Mesenchymal stem cell (in vitro differentiated cells and primary cell): ENCODE data around the gene MAST2.

Source experiments
- DNase-seq: peaks from one replicate; pipeline ENCODE4 v3.0.0-alpha.2; 2013
- H2AFZ ChIP-seq: one replicate; pipeline ENCODE4 v1.6.1; 2013; ENCODE audit warnings: low read depth, mild to moderate bottlenecking, control low read depth, inconsistent platforms, low read length, moderate library complexity
- H2AK5ac ChIP-seq: 2 replicates; pipeline ENCODE4 v1.6.1; 2013; ENCODE audit warnings: low read length, moderate library complexity, mild to moderate bottlenecking, inconsistent platforms; ENCODE audit not compliant: severe bottlenecking
- H2BK120ac ChIP-seq: one replicate; pipeline ENCODE4 v1.6.1; 2013; ENCODE audit warnings: low read depth, mild to moderate bottlenecking, inconsistent platforms, low read length, moderate library complexity
- H2BK12ac ChIP-seq, 2 experiments: one replicate each; pipeline ENCODE4 v1.6.1; 2013; ENCODE audit warnings: inconsistent platforms in 2 of 2, low read length in 2 of 2, mild to moderate bottlenecking in 2 of 2, moderate library complexity in 2 of 2, control low read depth in 1 of 2
- H2BK15ac ChIP-seq: one replicate; pipeline ENCODE4 v1.6.1; 2013; ENCODE audit warnings: mild to moderate bottlenecking, low read depth, inconsistent platforms; ENCODE audit not compliant: poor library complexity, severe bottlenecking
- H2BK5ac ChIP-seq: 2 replicates; pipeline ENCODE4 v1.6.1; 2013; ENCODE audit warnings: low read depth, mild to moderate bottlenecking, low read length, control low read depth, inconsistent platforms; ENCODE audit not compliant: poor library complexity, severe bottlenecking
- H3K14ac ChIP-seq, 2 experiments: one replicate each; pipeline ENCODE4 v1.6.1; 2013; ENCODE audit warnings: inconsistent platforms in 2 of 2, low read length in 2 of 2, control low read depth in 1 of 2, mild to moderate bottlenecking in 1 of 2, moderate library complexity in 1 of 2
- H3K18ac ChIP-seq, 2 experiments: one replicate each; pipeline ENCODE4 v1.6.1; 2013; ENCODE audit warnings: inconsistent platforms in 2 of 2, low read length in 2 of 2, control low read depth in 1 of 2, low read depth in 1 of 2, mild to moderate bottlenecking in 1 of 2
- H3K23ac ChIP-seq, 2 experiments: one replicate each; pipeline ENCODE4 v1.6.1; 2013; ENCODE audit warnings: inconsistent platforms in 2 of 2, low read length in 2 of 2, mild to moderate bottlenecking in 2 of 2, moderate library complexity in 2 of 2, control low read depth in 1 of 2
- H3K27ac ChIP-seq: 2 replicates; pipeline ENCODE4 v1.5.1; 2013; ENCODE audit warnings: mild to moderate bottlenecking, moderate library complexity, low read length, control low read depth, inconsistent platforms; ENCODE audit not compliant: poor library complexity, severe bottlenecking
- H3K27me3 ChIP-seq, 2 experiments: 2 replicates each; pipeline versions ENCODE4 v1.6.1 to v1.7.0; 2013; ENCODE audit warnings: low read length in 2 of 2, mild to moderate bottlenecking in 2 of 2, moderate library complexity in 2 of 2, control low read depth in 1 of 2, inconsistent platforms in 1 of 2; ENCODE audit not compliant: control insufficient read depth in 1 of 2, insufficient read depth in 1 of 2
- H3K36me3 ChIP-seq, 2 experiments: 2 replicates each; pipeline versions ENCODE4 v1.6.1 to v1.7.0; 2013; ENCODE audit warnings: low read length in 2 of 2, control low read depth in 1 of 2, inconsistent platforms in 1 of 2, low read depth in 1 of 2, mild to moderate bottlenecking in 1 of 2; ENCODE audit not compliant: insufficient read depth in 2 of 2, control insufficient read depth in 1 of 2
- H3K4ac ChIP-seq, 2 experiments: one replicate each; pipeline ENCODE4 v1.6.1; 2013; ENCODE audit warnings: inconsistent platforms in 2 of 2, low read length in 2 of 2, mild to moderate bottlenecking in 2 of 2, moderate library complexity in 2 of 2, control low read depth in 1 of 2, low read depth in 1 of 2
- H3K4me1 ChIP-seq: 2 replicates; pipeline ENCODE4 v1.6.1; 2013; ENCODE audit warnings: low read depth, low read length, control low read depth; ENCODE audit not compliant: control insufficient read depth, insufficient read depth
- H3K4me2 ChIP-seq: 2 replicates; pipeline ENCODE4 v1.6.1; 2013; ENCODE audit warnings: low read length, mild to moderate bottlenecking, inconsistent platforms; ENCODE audit not compliant: poor library complexity, severe bottlenecking
- H3K4me3 ChIP-seq, 2 experiments: 2 replicates each; pipeline versions ENCODE4 v1.5.1 to v1.7.0; 2013; ENCODE audit warnings: low read length in 2 of 2, mild to moderate bottlenecking in 2 of 2, control low read depth in 1 of 2, low read depth in 1 of 2; ENCODE audit not compliant: insufficient read depth in 1 of 2
- H3K79me1 ChIP-seq: replicated peaks from 2 replicates; pipeline ENCODE4 v1.6.1; 2013; ENCODE audit warnings: mild to moderate bottlenecking, control low read depth, low read length, inconsistent platforms; ENCODE audit not compliant: poor library complexity, severe bottlenecking
- H3K9ac ChIP-seq: 2 replicates; pipeline ENCODE4 v1.7.0; 2013; ENCODE audit warnings: mild to moderate bottlenecking, low read length, moderate library complexity
- H3K9me3 ChIP-seq: 2 replicates; pipeline ENCODE4 v1.7.0; 2013; ENCODE audit warnings: mild to moderate bottlenecking, low read length; ENCODE audit not compliant: control insufficient read depth
- H4K8ac ChIP-seq: one replicate; pipeline ENCODE4 v1.6.1; 2013; ENCODE audit warnings: inconsistent platforms, mild to moderate bottlenecking, low read length, moderate library complexity
- H4K91ac ChIP-seq: one replicate; pipeline ENCODE4 v1.6.1; 2013; ENCODE audit warnings: mild to moderate bottlenecking, low read length, inconsistent platforms
- WGBS: methylation state at CpG from one replicate; pipeline ENCODE4 v1.1.7; 2013; ENCODE audit warnings: mixed read lengths; 5-methylcytosine and 5-hydroxymethylcytosine counted together

The MAST2 gene

DNA sequence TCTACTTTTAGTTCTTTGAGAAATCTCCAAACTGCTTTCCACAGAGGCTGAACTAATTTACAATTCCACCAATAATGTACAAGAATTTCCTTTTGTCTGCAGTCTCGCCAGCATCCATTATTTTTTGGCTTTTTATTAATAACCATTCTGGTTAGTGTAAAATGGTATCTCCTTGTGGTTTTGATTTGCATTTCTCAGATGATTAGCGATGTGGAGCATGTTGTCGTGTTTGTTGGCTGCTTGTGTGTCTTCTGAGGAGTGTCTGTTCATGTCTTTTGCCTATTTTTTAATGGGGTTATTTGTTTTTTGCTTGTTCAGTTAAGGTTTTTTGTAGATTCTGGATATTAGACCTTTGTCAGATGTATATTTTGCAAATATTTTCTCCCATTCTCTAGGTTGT, 131.5 kb downstream of the MAST2 start:
- Histone ChIP-seq H3K79me1 (peaks cover 32% of the 10 kb centered on the region), H2BK5ac (no peak overlapping the region), H3K14ac (no peak overlapping the region), H2AK5ac (no peak overlapping the region), H3K27me3 (no peaks in the 10 kb centered on the region), H3K18ac (no peak overlapping the region), H2BK120ac (no peak overlapping the region), H3K27ac (no peak overlapping the region), H3K4ac (no peak overlapping the region), H3K9me3 (no peaks in the 10 kb centered on the region), H3K9ac (no peak overlapping the region), H3K36me3 (no peaks in the 10 kb centered on the region), H3K4me2 (no peak overlapping the region), H4K8ac (no peak overlapping the region), H3K4me1 (peaks cover under 1% of the 10 kb centered on the region), H2BK15ac (no peak overlapping the region), H2AFZ (no peak overlapping the region), H3K23ac (no peak overlapping the region), H4K91ac (no peak overlapping the region), H2BK12ac (no peak overlapping the region), H3K4me3 (no peak overlapping the region)
- 95% methylated on average over 3 of the region's 3 CpGs for WGBS
- DNase-seq, result no peak

GRCh38 chr1:45938029-45938428, 134.6 kb downstream of the MAST2 start:
- Histone ChIP-seq H2BK5ac (no peak overlapping the region), H2BK120ac (no peak overlapping the region), H3K4me1 (no peaks in the 10 kb centered on the region), H4K8ac (no peak overlapping the region), H3K4me2 (no peak overlapping the region), H2BK12ac (no peak overlapping the region), H3K23ac (no peak overlapping the region), H2BK15ac (no peak overlapping the region), H3K27me3 (no peaks in the 10 kb centered on the region), H2AFZ (no peak overlapping the region), H3K18ac (no peak overlapping the region), H3K36me3 (no peaks in the 10 kb centered on the region), H3K9ac (no peak overlapping the region), H3K79me1 (peaks cover 29% of the 10 kb centered on the region), H3K4me3 (no peak overlapping the region), H3K27ac (no peak overlapping the region), H3K9me3 (no peaks in the 10 kb centered on the region), H4K91ac (no peak overlapping the region), H2AK5ac (no peak overlapping the region), H3K4ac (no peak overlapping the region), H3K14ac (no peak overlapping the region)
- DNase-seq, result no peak

GRCh38 chr1:45942411-45942810, 139.0 kb downstream of the MAST2 start:
- Histone ChIP-seq H3K36me3 (no peaks in the 10 kb centered on the region), H3K4me1 (peaks cover 3% of the 10 kb centered on the region), H2BK12ac (no peak overlapping the region), H3K79me1 (peaks cover 20% of the 10 kb centered on the region), H3K27me3 (no peaks in the 10 kb centered on the region), H2BK120ac (no peak overlapping the region), H3K18ac (no peak overlapping the region), H3K9me3 (no peaks in the 10 kb centered on the region), H3K4me3 (no peak overlapping the region), H2BK15ac (no peak overlapping the region), H4K8ac (no peak overlapping the region), H3K9ac (no peak overlapping the region), H2AFZ (no peak overlapping the region), H2AK5ac (no peak overlapping the region), H4K91ac (no peak overlapping the region), H3K4me2 (no peak overlapping the region), H3K14ac (no peak overlapping the region), H3K4ac (no peak overlapping the region), H3K23ac (no peak overlapping the region), H3K27ac (no peak overlapping the region), H2BK5ac (no peak overlapping the region)
- no peak for DNase-seq
- no CpG with 5 or more reads among the region's 1 CpG for WGBS

DNA sequence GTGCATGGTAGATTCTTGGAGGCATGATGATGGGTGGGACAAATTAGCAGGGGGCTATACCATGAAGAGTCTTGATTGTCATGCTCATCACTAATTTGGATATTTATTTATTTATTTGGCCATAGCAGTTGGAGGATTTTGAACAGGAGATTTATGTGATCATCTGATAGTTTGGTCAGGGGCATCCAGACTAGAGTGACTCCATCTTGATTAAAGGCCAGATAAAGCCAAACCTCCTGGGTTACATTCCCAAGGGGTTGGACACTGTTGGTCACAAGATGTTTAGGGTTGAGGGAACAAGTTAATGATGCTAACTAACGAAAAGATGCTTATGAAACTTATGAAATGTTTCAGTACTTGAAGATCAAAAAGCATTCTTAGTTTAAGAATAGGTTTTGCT, 139.8 kb downstream of the MAST2 start:
- 89% methylated on average over 1 of the region's 1 CpG for WGBS
- H2BK12ac ChIP-seq, result no peak overlapping the region

More for the DNA sequence above, 139.8 kb downstream of the MAST2 start:
- Histone ChIP-seq H3K27ac (no peak overlapping the region), H3K79me1 (peaks cover 20% of the 10 kb centered on the region), H2BK120ac (no peak overlapping the region), H3K9ac (no peak overlapping the region), H3K18ac (no peak overlapping the region), H3K27me3 (no peaks in the 10 kb centered on the region), H3K9me3 (no peaks in the 10 kb centered on the region), H2AFZ (no peak overlapping the region), H2BK5ac (no peak overlapping the region), H2AK5ac (no peak overlapping the region), H3K4ac (no peak overlapping the region), H3K14ac (no peak overlapping the region), H4K8ac (no peak overlapping the region), H3K4me1 (peaks cover 3% of the 10 kb centered on the region), H3K4me2 (no peak overlapping the region), H3K4me3 (no peak overlapping the region), H3K36me3 (no peaks in the 10 kb centered on the region), H2BK15ac (no peak overlapping the region), H3K23ac (no peak overlapping the region), H4K91ac (no peak overlapping the region)
- no peak for DNase-seq
